HG02938 (cell line): ENCODE results near the gene AFMID.

Source experiments
- ATAC-seq: cut with Tn5 transposase; IDR thresholded peaks from one replicate; pipeline ENCODE4 v1.9.1; 2021; ENCODE audit warnings: mild to moderate bottlenecking, moderate library complexity; ENCODE audit not compliant: unreplicated experiment

AFMID gene

DNA sequence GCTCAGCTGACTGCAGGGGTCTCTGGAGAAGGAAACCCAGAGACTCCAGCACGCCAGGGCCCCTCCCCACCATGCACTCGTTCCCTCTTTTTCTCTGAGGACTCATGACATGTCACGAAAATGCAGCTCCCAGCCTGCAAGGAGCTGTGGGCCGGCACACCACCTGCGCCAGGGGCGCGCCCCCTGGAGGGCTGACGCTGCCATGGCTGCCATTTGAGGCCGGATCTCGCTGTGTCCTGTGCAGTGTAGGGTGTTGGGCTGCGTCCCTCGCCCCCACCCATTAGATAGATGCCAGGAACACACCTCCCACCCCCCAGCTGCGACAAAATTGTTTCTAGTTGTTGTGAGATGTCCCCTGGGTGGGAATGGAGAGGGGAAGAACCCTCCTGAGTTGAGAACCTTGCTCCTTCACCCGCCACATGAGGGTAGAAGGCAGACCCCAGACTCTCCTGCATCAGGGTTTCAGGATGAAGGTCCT is 10.6 kb upstream of the AFMID start:
- no peak for ATAC-seq

DNA sequence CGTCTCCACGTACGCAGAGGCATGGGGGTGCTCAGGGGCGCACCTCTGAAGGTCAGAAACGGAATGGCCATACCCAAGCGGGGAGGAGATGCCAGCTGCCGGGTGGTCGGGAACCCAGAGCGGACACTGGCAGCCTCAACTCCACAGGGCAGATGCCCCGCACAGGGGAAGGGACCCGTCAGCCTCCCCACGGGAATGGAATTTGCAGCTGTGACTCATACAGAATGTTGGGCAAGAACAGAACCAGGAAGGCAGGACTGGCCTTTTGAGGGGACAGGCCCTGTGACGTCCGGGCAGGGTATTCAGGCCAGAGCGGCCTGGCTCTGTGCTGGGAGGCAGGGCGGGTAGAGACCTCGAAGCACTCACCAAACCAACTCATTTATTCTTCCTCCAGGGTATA is 7.8 kb upstream of the AFMID start:
- ATAC-seq, result no peak

DNA sequence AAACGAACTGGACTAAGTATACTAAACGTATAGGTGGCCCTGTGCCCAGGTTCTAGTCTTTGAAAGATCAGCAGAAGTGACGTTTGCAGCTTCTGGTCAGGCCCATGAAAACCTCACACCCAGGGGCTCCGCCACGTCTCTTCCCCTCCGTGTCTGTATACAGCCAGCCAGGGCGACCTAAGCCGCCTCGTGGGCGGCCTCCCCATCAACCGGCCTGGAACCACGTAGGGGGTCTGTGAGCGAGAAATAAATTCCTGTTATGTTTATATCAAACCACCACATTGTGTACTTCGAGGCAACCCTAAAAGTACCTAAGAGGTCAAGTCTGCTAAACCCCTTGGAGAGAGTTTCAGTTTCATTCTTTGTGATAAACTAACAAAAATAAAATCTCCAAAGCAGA is 7.1 kb upstream of the AFMID start:
- ATAC-seq, result no peak

- no peak for ATAC-seq
Measured at GRCh38 chr17:78180508-78180907, 6.7 kb upstream of the AFMID start.

DNA sequence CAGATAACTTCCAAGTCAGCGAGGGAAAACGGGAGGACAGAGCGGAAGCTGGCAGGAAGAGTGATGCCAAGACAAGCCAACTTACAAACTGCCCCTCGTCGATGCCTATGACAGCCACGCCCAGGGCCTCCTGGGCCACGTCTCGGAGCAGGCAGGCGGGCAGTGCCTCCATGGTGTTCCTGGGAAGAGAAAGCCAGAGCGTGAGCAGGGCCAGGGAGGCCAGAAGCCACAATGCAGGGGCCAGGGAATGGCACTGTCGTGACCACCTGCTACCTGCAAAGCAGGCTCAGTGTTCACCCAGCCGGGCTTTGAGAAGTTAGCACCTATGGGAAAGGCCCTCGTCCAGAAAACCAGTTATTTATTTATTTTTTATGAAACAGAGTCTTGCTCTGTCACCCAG is 4.7 kb upstream of the AFMID start:
- no peak for ATAC-seq

GRCh38 chr17:78183916-78184315 is 3.2 kb upstream of the AFMID start:
- no peak for ATAC-seq

- no peak for ATAC-seq
Measured at GRCh38 chr17:78184351-78184750, 2.8 kb upstream of the AFMID start.

GRCh38 chr17:78184868-78185267 is 2.3 kb upstream of the AFMID start:
- ATAC-seq, result no peak

GRCh38 chr17:78185981-78186691 is 1.0 kb upstream of the AFMID start:
- ATAC-seq, result no peak

DNA sequence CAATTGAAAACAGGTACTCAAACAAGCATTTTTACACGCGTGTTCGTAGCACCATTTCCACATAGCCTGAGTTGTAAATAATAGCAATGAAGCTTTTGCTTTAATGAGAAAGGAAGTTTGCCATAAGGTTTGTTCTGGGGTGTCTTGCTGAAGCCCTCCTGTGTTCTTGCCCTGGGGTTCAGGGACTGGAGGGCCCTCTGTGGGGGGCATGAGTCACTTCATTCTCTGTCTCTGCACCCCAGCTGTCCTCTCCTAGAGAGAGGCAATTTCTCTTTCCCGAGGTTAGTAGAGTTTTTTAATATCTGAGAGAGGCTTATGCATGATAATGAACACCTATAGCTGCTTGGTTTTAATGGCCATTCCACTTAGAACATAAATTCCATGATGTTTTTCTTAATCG is 9.6 kb downstream of the AFMID start:
- no peak for ATAC-seq

- ATAC-seq, result no peak
Measured at GRCh38 chr17:78197147-78197832, 10.1 kb downstream of the AFMID start.

DNA sequence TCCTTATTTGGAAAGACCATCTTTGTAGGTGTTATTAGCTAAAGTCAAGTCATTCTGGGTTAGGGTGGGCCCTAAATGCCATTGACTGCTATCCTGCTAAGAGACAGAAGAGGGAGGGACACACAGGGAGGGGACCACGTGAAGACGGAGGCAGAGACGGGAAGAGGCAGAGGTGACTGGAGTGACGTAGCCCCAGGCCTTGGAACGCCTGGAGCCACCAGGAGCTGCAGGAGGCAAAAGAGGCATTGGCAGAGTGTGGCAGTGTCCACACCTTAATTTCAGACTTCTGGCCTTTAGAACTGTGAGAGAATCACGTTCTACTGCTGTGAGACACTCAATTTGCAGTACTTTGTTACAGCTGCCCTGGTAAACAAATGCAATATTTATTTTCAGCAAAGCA is 13.3 kb downstream of the AFMID start:
- ATAC-seq, result no peak

GRCh38 chr17:78202666-78203065 is 15.5 kb downstream of the AFMID start:
- no peak for ATAC-seq

GRCh38 chr17:78204387-78205123 is 17.4 kb downstream of the AFMID start:
- ATAC-seq, result no peak

DNA sequence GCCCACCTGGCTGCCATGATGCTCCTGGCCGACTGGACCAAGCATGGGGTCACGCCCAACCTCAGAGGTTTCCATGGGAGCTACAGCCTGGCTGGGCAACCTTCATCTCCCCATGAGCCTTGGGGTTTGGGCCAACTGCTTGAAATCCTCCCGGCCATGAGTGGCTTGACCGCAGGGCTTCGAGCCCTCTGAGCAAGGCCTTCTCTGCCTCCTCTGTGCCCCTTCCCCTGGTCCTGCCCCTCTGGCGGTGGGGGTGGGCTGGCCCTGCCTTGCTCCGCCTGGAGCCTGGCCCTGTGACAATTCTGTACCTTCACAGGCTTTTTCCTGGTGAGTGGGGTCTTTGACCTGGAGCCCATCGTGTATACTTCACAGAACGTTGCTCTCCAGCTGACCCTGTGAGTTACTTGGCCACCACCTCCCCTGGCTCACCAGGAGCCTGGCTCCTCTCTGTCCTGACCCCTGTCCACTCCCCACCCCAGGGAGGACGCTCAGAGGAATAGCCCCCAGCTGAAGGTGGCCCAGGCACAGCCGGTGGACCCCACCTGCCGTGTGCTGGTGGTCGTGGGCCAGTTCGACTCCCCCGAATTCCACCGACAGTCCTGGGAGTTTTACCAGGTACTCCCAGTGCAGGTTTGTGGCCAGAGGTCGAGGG is 18.1 kb downstream of the AFMID start:
- ATAC-seq, result no peak

- no peak for ATAC-seq
Measured at GRCh38 chr17:78206298-78206697, 19.1 kb downstream of the AFMID start.

- no peak for ATAC-seq
Measured at GRCh38 chr17:78208486-78208885, 21.3 kb downstream of the AFMID start.

GRCh38 chr17:78210111-78210510 is 22.9 kb downstream of the AFMID start:
- no peak for ATAC-seq

DNA sequence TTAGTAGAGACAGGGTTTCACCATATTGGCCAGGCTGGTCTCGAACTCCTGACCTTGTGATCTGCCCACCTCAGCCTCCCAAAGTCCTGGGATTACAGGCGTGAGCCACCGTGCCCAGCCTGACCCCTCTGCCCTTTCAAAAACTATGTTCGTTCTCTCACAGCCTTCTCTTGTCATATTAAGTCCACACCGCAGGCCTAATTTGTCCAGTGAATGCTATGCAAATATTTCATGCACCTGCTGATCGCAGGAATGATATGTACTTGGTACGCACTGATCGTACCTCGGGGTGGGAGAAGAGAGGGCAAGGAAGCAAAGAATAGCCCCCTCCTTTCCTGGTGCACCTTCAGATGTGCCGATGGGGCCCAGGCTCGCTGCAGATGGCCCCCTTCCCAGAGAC is 23.9 kb downstream of the AFMID start:
- ATAC-seq, result no peak

GRCh38 chr17:78214016-78214705 is 27.0 kb downstream of the AFMID start, which contains the start of gene BIRC5:
BIRC5 (plus strand) TSS chr17:78214253; CDS start chr17:78214317, 64 bp downstream.
- no peak for ATAC-seq

DNA sequence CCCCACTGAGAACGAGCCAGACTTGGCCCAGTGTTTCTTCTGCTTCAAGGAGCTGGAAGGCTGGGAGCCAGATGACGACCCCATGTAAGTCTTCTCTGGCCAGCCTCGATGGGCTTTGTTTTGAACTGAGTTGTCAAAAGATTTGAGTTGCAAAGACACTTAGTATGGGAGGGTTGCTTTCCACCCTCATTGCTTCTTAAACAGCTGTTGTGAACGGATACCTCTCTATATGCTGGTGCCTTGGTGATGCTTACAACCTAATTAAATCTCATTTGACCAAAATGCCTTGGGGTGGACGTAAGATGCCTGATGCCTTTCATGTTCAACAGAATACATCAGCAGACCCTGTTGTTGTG is 27.5 kb downstream of the AFMID start:
- ATAC-seq, result no peak
